ENCODE measurements around the gene NUP205. TPM values are rescaled to one million over a fixed set of nuclear protein-coding genes. Genes with fewer than 3 reads are reported as not detected.

NUP205 gene
- total and polyA plus RNA-seq, 2 of the 13 experiments (the other 11 are each of a cell fraction or from before 2014, with no cell fraction given) = 46.2 to 87.2 TPM

DNA sequence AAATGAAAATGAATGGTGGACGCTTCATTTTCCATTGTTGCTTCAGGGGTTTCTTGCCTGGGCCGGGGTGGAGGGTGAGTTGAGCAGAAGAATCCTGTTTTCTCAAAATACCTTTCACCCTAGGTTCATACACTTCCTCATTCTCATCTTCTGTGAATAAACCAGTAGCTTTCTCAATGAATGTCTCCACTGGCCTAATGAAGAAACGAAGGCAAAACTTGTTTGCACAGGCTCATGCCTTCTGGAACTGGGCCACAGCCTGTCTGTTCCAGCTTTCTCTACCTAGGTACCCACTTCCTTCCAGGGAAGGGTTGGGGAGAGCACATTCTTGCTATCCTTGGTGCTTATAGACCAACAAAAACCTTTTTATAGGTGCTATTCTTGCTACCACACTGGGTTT, 125.9 kb downstream of the NUP205 start:
- H3K9ac ChIP-seq (ENCODE audit: insufficient read depth, low read depth, low read length) = no peak overlapping the region
- in situ Hi-C loops (cut with HindIII; ENCODE audit: extremely low pct_ligation_motif_present, low pct_unique_long_range_greater_than_20kb) = no loop called here
- peaks cover 0 to 5% of the 10 kb centered on the region in 2 experiments; a peak in 2 of 5 replicates for H3K36me3 ChIP-seq (replicated peaks in 1 of 2; ENCODE audit: control insufficient read depth in 1 of 2, insufficient read depth in 2 of 2, low read length in 2 of 2)
- intact Hi-C loops (cut with micrococcal nuclease; ENCODE audit: unreplicated experiment) = no loop called here
- no peak for ATAC-seq
- no peaks in the 10 kb centered on the region for H3K4me1 ChIP-seq (ENCODE audit: insufficient read depth, low read length)
- H2AFZ ChIP-seq (ENCODE audit: low read length) = no peak overlapping the region
- 98% methylated on average over 3 of the region's 3 CpGs for WGBS (ENCODE audit: low lambda C conversion rate)
- H3K27ac ChIP-seq (ENCODE audit: extremely low read length, insufficient read depth, low read length) = no peak overlapping the region
- ChIA-PET POLR2A (no interaction called here), CTCF (ENCODE audit: low intra/inter-chr PET ratio, low total read pairs) (no interaction called here)
- H3K27me3 ChIP-seq (ENCODE audit: control insufficient read depth in 1 of 2, insufficient read depth in 2 of 2, low read length in 2 of 2) = no peaks in the 10 kb centered on the region
- no peak for FAIRE-seq
- no peak for DNase-seq (ENCODE audit: low spot score)
- TF ChIP-seq SP1 (IDR thresholded peaks at IDR 0.05) (no peak), SP1 (CRISPR knock-in tag; IDR thresholded peaks at IDR 0.05) (no peak), ZNF746 (CRISPR knock-in tag; IDR thresholded peaks at IDR 0.05) (no peak), STAG1 (CRISPR knock-in tag; IDR thresholded peaks at IDR 0.05) (no peak), ZBTB7B (CRISPR knock-in tag; IDR thresholded peaks at IDR 0.05) (no peak), KAT2B (IDR thresholded peaks at IDR 0.05; ENCODE audit: borderline replicate concordance, low read depth, low read length) (no peak), NFE2 (CRISPR knock-in tag; IDR thresholded peaks at IDR 0.05) (no peak), SETDB1 (CRISPR knock-in tag; IDR thresholded peaks at IDR 0.05; ENCODE audit: borderline replicate concordance) (no peak)
- TF ChIP-seq, protein P1, sequence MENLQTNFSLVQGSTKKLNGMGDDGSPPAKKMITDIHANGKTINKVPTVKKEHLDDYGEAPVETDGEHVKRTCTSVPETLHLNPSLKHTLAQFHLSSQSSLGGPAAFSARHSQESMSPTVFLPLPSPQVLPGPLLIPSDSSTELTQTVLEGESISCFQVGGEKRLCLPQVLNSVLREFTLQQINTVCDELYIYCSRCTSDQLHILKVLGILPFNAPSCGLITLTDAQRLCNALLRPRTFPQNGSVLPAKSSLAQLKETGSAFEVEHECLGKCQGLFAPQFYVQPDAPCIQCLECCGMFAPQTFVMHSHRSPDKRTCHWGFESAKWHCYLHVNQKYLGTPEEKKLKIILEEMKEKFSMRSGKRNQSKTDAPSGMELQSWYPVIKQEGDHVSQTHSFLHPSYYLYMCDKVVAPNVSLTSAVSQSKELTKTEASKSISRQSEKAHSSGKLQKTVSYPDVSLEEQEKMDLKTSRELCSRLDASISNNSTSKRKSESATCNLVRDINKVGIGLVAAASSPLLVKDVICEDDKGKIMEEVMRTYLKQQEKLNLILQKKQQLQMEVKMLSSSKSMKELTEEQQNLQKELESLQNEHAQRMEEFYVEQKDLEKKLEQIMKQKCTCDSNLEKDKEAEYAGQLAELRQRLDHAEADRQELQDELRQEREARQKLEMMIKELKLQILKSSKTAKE (CRISPR knock-in tag; IDR thresholded peaks at IDR 0.05; ENCODE audit: borderline replicate concordance) = no peak
- TF ChIP-seq, protein P2, sequence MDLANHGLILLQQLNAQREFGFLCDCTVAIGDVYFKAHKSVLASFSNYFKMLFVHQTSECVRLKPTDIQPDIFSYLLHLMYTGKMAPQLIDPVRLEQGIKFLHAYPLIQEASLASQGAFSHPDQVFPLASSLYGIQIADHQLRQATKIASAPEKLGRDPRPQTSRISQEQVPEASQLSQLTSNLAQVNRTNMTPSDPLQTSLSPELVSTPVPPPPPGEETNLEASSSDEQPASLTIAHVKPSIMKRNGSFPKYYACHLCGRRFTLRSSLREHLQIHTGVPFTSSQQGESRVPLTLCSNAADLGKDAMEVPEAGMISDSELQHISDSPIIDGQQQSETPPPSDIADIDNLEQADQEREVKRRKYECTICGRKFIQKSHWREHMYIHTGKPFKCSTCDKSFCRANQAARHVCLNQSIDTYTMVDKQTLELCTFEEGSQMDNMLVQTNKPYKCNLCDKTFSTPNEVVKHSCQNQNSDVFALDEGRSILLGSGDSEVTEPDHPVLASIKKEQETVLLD (CRISPR knock-in tag; IDR thresholded peaks at IDR 0.05; ENCODE audit: low read depth) = no peak
- TF ChIP-seq, protein P3, sequence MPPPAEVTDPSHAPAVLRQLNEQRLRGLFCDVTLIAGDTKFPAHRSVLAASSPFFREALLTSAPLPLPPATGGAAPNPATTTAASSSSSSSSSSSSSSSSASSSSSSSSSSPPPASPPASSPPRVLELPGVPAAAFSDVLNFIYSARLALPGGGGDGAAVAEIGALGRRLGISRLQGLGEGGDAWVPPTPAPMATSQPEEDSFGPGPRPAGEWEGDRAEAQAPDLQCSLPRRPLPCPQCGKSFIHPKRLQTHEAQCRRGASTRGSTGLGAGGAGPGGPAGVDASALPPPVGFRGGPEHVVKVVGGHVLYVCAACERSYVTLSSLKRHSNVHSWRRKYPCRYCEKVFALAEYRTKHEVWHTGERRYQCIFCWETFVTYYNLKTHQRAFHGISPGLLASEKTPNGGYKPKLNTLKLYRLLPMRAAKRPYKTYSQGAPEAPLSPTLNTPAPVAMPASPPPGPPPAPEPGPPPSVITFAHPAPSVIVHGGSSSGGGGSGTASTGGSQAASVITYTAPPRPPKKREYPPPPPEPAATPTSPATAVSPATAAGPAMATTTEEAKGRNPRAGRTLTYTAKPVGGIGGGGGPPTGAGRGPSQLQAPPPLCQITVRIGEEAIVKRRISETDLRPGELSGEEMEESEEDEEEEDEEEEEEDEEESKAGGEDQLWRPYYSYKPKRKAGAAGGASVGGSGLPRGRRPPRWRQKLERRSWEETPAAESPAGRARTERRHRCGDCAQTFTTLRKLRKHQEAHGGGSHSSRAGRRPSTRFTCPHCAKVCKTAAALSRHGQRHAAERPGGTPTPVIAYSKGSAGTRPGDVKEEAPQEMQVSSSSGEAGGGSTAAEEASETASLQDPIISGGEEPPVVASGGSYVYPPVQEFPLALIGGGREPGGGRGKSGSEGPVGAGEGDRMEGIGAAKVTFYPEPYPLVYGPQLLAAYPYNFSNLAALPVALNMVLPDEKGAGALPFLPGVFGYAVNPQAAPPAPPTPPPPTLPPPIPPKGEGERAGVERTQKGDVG (CRISPR knock-in tag; IDR thresholded peaks at IDR 0.05; ENCODE audit: borderline replicate concordance) = no peak
- no peak overlapping the region for H3K4me2 ChIP-seq (ENCODE audit: low read depth, low read length)
- no peaks in the 10 kb centered on the region for H3K79me2 ChIP-seq (ENCODE audit: insufficient read depth, low read length)
- H4K20me1 ChIP-seq (ENCODE audit: insufficient read depth, low read length) = no peaks in the 10 kb centered on the region
- H3K4me3 ChIP-seq (replicated peaks in 1 of 3; ENCODE audit: insufficient read depth in 1 of 3, low read depth in 2 of 3, low read length in 3 of 3) = no peak overlapping the region
- BruUV-seq (replicated peaks) = no TSS peak
- H3K9me3 ChIP-seq (ENCODE audit: low read length) = no peaks in the 10 kb centered on the region

Data from HepG2 (cell line).